ENCODE results near the gene ACOT7.

Gene ACOT7

DNA sequence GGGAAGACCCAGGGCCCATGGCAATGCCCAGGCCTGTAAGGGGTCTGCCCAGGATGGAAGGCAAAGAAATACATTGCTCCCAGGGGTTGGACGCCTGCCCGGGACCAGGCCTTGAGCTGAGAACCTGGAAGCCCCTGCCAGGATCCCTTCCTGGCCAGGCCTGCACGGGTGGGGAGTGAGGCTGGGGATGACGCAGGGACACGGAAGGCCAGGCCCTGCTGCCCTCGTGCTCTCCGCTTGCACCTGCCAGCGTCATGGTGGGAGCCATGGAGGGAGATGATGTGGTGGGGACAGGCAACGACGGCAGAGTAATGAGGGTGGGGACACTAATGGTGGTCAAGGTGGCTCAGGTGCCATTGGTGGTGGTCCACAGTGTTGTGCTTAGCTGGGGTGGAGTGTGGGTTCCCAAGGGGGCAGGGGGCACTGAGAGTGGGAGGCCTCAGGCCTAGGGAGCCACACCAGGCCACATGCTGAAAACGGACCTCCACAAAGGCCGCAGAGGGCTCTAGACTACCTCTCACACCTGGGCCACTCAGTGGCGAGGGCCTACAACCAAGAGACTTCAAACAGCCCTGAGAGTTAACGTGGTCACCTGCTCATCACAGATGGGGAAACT lies 145.3 kb downstream of the ACOT7 start:
- TF ChIP-seq EZH2phosphoT487 (IDR thresholded peaks at IDR 0.05; ENCODE audit: borderline replicate concordance) (no peak), CTCF (conservative IDR thresholded peaks at IDR 0.05; ENCODE audit: low read length) (no peak)
- Histone ChIP-seq H2AFZ (ENCODE audit: low read length) (no peak overlapping the region), H3K36me3 (ENCODE audit: insufficient read depth, low read length) (no peaks in the 10 kb centered on the region), H4K20me1 (ENCODE audit: insufficient read depth, low read length, poor library complexity, severe bottlenecking) (no peaks in the 10 kb centered on the region), H3F3A (ENCODE audit: low read depth) (no peaks in the 10 kb centered on the region), H3K4me2 (ENCODE audit: low read depth, low read length, poor library complexity, severe bottlenecking) (no peak overlapping the region), H3K4me1 (ENCODE audit: insufficient read depth, low read length, poor library complexity, severe bottlenecking) (no peaks in the 10 kb centered on the region), H3K9me3 (ENCODE audit: insufficient read depth, low read depth, low read length) (no peaks in the 10 kb centered on the region), H3K79me2 (ENCODE audit: insufficient read depth, low read length) (no peaks in the 10 kb centered on the region), H3K9me2 (replicated peaks; ENCODE audit: low read depth, low read length) (no peaks in the 10 kb centered on the region), H3K27me3 (ENCODE audit: insufficient read depth, low read length, poor library complexity, severe bottlenecking) (no peaks in the 10 kb centered on the region), H3K4me3 (ENCODE audit: low read length, poor library complexity, severe bottlenecking) (no peak overlapping the region), H3K9ac (ENCODE audit: low read depth, low read length, poor library complexity, severe bottlenecking) (no peak overlapping the region)

- H3K27me3 ChIP-seq (ENCODE audit: insufficient read depth, low read length, poor library complexity, severe bottlenecking), result no peaks in the 10 kb centered on the region
- no peaks in the 10 kb centered on the region for H3K4me1 ChIP-seq (ENCODE audit: insufficient read depth, low read length, poor library complexity, severe bottlenecking)
- H3K4me2 ChIP-seq (ENCODE audit: low read depth, low read length, poor library complexity, severe bottlenecking), result no peak overlapping the region
- H3K79me2 ChIP-seq (ENCODE audit: insufficient read depth, low read length), result no peaks in the 10 kb centered on the region
- H4K20me1 ChIP-seq (ENCODE audit: insufficient read depth, low read length, poor library complexity, severe bottlenecking), result no peaks in the 10 kb centered on the region
- no peak overlapping the region for H3K4me3 ChIP-seq (ENCODE audit: low read length, poor library complexity, severe bottlenecking)
- no peak overlapping the region for H2AFZ ChIP-seq (ENCODE audit: low read length)
- H3F3A ChIP-seq (ENCODE audit: low read depth), result no peaks in the 10 kb centered on the region
- no peaks in the 10 kb centered on the region for H3K36me3 ChIP-seq (ENCODE audit: insufficient read depth, low read length)
- TF ChIP-seq EZH2phosphoT487 (IDR thresholded peaks at IDR 0.05; ENCODE audit: borderline replicate concordance) (no peak), CTCF (conservative IDR thresholded peaks at IDR 0.05; ENCODE audit: low read length) (no peak)
- no peaks in the 10 kb centered on the region for H3K9me3 ChIP-seq (ENCODE audit: insufficient read depth, low read depth, low read length)
- no peak overlapping the region for H3K9ac ChIP-seq (ENCODE audit: low read depth, low read length, poor library complexity, severe bottlenecking)
- H3K9me2 ChIP-seq (replicated peaks; ENCODE audit: low read depth, low read length), result no peaks in the 10 kb centered on the region
Measured at GRCh38 chr1:6247651-6248050, 145.9 kb downstream of the ACOT7 start.

- no peaks in the 10 kb centered on the region for H3K4me1 ChIP-seq (ENCODE audit: insufficient read depth, low read length, poor library complexity, severe bottlenecking)
- no peaks in the 10 kb centered on the region for H3K79me2 ChIP-seq (ENCODE audit: insufficient read depth, low read length)
- no peak overlapping the region for H3K4me2 ChIP-seq (ENCODE audit: low read depth, low read length, poor library complexity, severe bottlenecking)
- no peaks in the 10 kb centered on the region for H3F3A ChIP-seq (ENCODE audit: low read depth)
- no peak overlapping the region for H3K9ac ChIP-seq (ENCODE audit: low read depth, low read length, poor library complexity, severe bottlenecking)
- no peaks in the 10 kb centered on the region for H4K20me1 ChIP-seq (ENCODE audit: insufficient read depth, low read length, poor library complexity, severe bottlenecking)
- H2AFZ ChIP-seq (ENCODE audit: low read length), result no peak overlapping the region
- H3K9me3 ChIP-seq (ENCODE audit: insufficient read depth, low read depth, low read length), result no peaks in the 10 kb centered on the region
- H3K36me3 ChIP-seq (ENCODE audit: insufficient read depth, low read length), result no peaks in the 10 kb centered on the region
- TF ChIP-seq EZH2phosphoT487 (IDR thresholded peaks at IDR 0.05; ENCODE audit: borderline replicate concordance) (no peak), CTCF (conservative IDR thresholded peaks at IDR 0.05; ENCODE audit: low read length) (peak; percentile 87)
- H3K4me3 ChIP-seq (ENCODE audit: low read length, poor library complexity, severe bottlenecking), result no peak overlapping the region
- no peaks in the 10 kb centered on the region for H3K27me3 ChIP-seq (ENCODE audit: insufficient read depth, low read length, poor library complexity, severe bottlenecking)
- no peaks in the 10 kb centered on the region for H3K9me2 ChIP-seq (replicated peaks; ENCODE audit: low read depth, low read length)
Measured at GRCh38 chr1:6246497-6247467, 146.8 kb downstream of the ACOT7 start.

All from Loucy (cell line).